ENCODE measurements around the gene TOX3.

Gene TOX3

DNA sequence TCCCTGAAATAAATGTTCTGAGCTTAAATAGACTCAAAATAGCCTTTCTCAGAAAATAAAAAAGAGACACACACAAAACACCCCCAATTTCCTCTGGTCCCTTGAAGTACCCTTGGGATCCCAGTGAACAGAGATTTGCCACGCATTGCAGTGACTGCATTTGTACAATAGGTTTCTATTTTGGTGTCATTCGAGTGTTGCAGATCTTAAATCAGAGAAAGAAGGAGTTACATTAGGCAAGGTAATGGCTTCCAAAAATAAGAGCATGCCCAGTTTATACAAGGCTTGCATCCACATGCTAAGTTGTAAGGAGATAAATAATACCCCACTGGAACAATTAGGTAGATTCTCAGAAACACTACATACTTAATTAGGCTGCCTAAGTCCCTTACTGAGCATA is 2.2 kb downstream of the TOX3 start:
- intact Hi-C loops (cut with DNase I) = no loop called here
- no peak for DNase-seq

DNA sequence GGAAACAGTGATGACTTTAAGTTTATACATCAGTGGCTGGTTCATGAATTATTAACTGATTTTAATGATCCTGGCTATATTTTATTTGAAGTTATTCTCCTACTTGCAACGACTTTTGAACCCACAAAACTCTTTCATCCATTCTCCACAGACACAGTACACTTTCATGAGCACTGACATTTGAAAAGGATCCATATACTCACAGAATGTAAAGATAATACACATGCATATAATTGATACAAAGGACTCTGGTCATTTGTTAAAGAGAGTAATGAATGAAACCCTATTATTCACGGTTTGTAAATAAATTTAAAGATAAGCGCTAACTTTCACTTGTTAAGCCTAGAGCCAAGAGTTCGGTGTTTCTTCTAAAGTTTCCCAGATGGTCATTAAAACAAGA is 3.3 kb downstream of the TOX3 start:
- intact Hi-C loops (cut with DNase I) = no loop called here
- no peak for DNase-seq

DNA sequence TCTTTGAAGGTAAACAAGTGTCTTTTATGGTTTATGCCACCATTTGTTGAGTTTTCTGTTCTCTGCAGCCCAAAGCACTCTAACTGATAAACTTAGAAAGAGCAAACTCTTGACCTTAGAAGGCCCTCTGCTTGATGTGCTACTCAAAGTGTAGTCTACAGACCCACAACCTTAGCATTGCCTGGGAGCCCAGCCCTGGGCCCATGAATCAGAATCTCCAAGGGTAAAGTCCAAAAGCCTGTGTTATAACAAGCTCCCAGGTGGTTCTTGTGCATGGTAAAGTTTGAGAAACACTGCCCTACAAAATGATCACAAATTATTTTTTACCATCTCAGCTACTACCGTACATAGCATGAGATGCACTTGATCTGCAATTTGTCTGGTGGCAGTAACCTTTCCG is 6.0 kb downstream of the TOX3 start:
- intact Hi-C loops (cut with DNase I) = no loop called here
- DNase-seq = no peak

DNA sequence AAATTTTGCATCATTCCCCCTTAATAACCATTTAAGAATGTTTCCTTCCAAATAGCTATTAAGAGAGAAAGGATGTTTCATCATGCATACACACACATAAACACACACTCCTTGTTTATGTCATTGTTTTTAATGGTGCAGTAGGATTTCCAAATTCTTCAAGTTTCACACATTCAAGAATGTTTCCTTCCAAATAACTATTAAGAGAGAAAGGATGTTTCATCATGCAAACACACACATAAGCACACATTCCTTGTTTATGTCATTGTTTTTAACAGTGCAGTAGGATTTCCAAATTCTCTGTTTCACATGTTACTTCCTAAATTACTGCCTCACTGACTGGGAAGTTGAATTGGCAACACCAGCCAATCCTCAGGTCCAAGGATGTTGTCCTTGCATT is 7.8 kb downstream of the TOX3 start:
- intact Hi-C loops (cut with DNase I) = no loop called here
- no peak for DNase-seq

DNA sequence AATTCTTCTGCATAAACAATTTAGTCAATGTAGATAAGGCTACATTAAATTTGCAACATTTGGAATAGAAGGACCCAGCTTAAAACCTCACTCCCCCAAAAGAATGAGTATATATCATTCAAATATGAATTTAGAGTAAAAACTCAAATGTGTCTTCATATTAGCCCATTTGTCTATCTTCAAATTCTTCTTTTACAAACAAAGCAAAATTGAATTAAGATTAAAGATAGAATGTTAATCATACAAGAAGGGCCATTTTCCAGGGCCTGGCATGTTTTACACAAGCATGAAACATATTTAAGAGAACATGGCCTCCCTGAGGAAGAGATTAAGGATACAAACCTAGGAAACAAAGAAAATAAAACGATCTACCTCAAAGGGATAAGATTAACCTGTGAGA is 8.4 kb downstream of the TOX3 start:
- DNase-seq = no peak
- intact Hi-C loops (cut with DNase I) = no loop called here

DNA sequence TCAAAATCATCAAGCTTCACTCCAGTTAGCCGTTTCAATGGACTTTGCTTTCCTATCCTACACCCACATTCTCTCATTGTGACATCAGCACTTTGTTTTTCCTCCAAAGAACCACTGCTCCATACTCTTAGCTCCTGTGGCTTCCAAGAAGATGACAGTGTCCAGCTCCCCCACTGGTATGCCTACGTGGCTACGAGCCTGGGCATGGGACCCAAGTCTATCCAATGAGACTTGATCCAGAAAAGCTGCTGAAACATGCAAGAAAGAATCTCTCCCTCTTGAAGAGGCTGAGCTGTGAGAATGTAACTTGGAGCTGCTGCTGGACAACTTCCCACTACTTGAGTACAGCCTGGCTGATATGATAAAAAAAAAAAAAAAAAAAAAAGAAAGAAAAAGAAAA is 9.4 kb downstream of the TOX3 start:
- intact Hi-C loops (cut with DNase I) = no loop called here
- DNase-seq = no peak

DNA sequence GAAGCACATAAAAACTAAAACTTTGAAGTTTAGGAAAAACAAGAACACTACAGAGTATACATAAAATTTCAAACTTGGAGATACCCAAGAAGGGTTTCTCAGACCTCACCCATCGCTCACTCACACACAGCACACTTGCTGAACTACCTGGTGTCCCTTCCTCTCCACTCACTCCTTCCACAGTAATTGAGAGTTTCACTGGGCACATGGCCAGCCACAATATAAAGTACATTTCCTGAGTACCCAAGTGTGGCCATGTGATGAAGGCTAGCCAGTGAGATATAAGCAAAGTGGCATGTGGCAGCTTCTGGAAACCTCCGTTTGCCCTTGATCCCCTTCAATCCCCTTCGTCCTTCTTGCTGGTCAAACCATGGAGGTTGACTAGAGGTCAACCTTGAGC is 11.9 kb downstream of the TOX3 start:
- intact Hi-C loops (cut with DNase I) = no loop called here
- no peak for DNase-seq

DNA sequence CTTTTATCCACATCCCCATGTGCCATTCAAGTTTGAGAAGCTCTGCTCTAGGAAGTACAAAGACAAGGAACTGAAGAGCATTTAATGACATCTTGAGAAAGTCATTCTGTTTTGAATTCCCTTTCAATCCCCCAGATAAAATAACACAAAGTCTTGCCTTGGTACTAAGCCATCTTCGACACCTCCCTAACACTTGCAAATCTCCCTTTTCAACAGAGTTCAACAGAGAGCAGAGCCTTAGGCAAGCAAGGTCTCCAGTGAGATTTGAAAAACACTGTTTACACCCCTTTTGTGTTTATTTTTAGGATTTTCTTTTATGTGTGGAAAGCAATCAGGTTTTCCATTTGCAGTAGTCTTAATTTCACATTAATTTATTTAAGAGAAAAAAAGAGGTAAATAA is 13.6 kb downstream of the TOX3 start:
- DNase-seq = no peak
- intact Hi-C loops (cut with DNase I) = no loop called here

DNA sequence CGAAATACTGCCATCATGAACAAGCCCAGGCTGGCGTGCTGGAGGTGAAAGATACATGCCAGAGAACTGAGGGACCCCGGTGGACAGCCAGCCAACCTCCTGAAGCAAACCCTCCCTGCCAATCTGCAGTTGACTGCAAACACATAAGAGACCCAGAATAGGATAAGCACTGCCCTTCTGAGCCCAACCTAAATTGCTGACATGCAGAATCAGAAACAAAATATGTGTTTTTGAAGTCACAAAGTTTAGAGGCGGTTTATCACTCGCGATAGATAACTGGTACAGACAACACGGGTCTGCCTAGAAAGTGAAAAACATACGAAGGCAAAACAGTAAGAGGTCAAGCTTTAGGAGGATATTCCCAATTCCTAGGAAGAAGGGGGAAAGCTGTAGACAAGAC is 14.6 kb downstream of the TOX3 start:
- intact Hi-C loops (cut with DNase I) = no loop called here
- DNase-seq = no peak

DNA sequence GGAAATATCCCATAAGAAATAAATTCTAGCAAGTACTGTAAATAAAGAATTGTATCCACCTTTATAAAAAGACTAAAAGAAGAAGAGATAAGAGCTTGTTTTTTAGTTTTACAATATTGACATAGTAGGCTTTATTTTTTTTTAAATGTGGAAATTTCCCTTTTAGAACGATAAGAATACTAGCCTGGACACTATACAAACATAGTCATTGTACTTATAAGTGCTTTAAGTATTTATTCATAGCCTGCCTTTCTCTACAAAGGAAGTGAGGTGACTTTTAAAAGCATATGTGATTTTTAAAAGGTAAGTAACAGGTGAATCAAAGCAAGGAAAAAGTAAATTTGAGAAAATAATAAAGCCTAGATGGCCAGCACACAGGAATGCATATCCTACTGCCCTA is 17.7 kb downstream of the TOX3 start:
- intact Hi-C loops (cut with DNase I) = no loop called here
- no peak for DNase-seq

DNA sequence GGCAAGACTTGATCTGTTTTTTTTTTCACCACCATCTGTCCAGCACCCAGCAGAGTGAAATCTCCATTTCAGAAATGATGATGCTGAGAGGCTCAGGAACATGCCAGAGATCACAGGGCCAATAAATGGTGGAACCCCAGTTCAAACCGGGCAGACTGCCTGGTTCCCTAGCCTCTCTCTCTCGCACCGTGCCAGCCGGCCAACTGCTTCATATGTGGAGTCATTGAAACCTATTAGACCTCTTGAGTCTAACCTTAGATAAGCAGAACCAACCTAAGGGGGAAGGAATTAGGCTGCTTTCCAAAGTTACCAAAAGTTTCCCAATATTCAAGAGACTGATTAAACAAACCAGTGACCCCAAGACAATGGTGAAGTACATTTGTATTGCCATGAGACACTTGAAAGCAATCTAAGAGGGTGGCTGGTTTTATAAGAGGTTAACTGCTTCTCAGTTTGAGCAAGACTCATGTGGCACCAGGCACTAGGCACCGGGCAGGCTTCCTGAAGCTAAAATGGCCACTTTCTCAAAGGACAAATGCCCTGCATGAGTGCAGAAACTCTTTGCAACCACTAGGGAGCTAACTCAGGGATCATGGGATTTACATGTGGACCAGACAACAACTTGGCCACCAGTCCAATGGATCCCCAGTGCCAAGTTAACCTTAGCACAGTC is 18.4 kb downstream of the TOX3 start:
- intact Hi-C loops (cut with DNase I) = no loop called here
- DNase-seq = no peak

DNA sequence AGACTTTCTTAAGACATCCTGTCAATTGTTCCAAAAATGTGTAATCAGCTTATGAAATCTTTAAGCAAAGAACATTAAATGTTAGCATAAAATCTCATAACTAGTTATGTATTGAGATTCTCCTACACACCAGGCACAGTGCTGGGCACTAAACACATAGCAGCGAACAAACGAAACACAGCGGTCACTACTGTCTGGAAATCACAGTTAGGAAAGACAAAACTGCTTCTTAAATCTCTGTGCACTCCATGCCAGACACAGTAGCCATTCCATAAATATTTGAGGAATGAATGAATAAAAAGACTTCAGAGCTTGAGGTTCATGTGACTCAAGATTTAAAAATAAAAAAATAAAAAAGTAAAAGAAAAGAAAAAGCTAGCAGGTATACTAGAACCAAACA is 20.1 kb downstream of the TOX3 start:
- DNase-seq = no peak
- intact Hi-C loops (cut with DNase I) = no loop called here

DNA sequence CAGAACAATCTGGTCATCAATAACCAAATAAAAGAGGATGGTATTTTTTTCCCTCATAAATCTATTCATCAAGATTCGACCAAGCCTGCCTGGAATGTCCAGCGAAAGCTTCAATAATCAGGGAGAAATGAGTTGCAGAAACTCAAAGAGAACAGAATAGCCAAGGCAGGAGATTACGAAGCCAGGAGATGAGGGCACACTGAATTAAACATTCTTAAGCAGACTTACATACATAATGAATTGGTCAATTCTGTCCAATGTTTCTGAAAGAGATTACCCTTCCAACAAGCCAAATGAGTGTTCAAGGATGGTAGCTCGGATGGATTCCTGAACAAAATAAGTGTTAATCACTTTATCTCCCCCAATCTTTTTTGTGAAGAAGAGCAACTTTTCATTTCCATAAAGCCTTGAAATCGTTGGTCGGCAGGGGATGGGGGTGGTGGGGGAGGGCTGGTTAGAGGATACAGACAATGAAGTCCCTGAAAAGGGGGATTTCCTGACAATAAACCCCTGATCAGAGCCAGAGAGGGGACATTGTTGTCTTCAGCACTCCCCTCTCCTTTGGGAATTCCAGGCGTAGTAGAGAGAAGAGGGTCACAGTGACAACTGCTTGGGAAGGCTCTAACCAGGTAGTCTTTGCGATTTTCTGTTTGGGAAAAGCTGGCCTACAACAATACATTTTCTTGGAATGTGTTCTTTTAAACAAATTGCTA is 20.7 kb downstream of the TOX3 start:
- no peak for DNase-seq
- intact Hi-C loops (cut with DNase I) = no loop called here

DNA sequence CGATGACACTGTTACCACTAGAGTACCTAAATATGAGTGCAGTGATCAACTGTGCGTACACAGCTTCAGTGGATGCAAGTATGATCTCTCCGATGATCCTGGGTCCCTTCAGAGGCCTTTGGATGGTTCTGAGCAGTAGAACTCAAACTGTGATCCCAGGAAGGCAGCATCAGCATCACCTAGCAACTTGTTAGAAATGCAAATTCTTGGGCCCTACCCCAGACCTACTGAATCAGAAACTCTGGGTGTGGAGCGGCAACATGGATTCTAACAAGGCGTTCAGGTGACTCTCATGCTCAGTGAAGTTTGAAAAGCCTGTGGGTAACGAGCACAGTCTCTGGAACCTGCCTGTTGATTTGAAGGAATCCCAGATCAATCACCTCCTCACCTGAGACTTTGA is 25.4 kb downstream of the TOX3 start:
- intact Hi-C loops (cut with DNase I) = no loop called here
- no peak for DNase-seq

DNA sequence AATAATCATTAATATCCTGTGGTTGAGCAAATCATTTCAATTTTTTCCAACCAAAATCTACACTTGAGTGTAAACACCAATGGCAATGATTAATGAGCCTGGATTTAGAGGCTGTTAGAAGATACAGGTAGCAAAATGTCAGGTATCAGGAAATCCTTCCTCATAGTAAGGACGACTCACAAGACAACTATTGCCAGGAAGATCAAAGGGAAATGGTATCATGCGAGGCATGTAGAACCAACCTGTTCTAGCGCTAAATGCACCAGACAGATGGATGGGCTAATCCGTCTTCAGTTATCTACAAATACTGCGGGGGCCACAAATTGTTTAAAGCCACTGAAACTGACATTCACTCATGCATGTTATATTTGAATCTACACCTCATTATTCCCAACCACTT is 28.1 kb downstream of the TOX3 start:
- intact Hi-C loops (cut with DNase I) = no loop called here
- no peak for DNase-seq

DNA sequence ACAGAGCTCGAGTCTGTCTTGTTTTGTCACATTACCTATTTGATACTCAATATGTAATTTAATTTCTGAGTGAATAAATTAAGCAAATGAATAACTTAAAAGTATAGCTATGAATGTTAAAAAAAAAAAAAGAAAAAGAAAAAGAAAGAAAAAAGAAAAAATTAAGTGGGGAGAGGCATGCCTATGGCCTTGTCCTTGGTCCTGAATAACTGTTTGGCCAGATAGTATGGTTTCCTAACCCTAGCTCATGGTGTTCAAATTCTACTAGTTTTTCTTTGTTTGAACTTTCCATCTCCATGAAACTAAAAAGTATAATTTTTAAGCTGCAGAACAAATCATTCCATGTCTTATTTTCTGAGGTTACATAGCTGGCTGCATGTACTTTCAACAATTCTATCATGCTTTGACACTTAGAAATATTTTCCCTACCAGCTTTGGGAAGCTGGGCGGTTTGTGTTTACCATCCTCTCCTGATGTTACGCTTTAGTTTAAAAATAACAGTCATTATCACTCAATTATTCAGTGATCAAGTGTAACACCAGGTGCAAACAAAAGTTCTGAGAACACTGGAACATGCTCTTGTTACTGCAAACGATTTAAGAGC is 31.8 kb downstream of the TOX3 start:
- DNase-seq = no peak
- intact Hi-C loops (cut with DNase I) = no loop called here

DNA sequence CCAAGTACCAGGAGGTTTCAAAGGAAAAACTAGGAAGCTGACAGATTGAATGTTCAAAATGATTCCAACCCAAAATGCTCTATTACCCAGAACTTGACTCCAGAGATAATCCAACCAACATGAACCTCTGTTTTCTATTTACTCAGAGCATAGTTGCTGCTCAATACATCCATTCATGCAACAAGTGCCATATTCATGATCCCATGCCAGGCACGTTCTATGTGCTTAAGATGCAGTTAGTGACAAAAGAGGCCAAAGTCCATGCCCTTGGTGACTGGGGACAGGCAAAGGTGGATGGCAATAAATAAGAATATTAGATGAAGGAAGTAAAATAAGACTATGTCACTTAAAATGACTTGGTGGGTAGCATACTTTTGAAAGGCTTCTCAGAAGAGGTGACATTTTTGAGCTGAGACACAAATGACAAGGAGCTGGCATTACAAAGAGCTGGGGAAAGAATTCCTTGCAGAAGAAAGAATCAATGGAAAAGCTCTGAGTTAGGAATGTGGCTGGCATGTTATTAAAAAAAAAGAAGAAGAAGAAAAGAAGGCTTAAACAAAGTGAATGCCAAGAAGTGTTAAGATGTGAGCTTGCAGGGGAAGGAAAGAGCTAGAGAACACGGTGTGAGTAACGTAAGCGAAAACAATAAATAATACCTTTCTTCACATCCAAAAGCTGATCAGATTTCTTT is 34.5 kb downstream of the TOX3 start:
- no peak for DNase-seq
- intact Hi-C loops (cut with DNase I) = no loop called here

DNA sequence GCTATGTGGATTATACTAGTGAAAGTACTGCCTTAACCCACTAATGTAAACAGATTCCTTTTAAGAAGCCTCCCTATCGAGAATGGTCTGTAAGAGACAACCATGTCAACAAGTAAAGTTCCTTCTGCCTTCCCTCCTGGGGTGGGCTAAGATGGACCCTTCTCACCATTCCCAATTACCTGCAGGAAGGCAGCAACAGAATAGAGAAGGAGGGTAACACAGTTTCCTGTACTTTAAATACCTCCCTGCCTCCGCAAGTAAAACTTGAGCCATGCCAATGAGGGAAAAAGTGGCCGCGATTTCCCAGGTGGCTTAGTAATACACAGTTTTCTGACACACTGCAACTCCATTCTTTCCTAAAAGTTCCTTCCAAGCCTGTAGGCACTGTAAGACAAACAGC is 45.2 kb downstream of the TOX3 start:
- intact Hi-C loops (cut with DNase I) = no loop called here
- DNase-seq = no peak

DNA sequence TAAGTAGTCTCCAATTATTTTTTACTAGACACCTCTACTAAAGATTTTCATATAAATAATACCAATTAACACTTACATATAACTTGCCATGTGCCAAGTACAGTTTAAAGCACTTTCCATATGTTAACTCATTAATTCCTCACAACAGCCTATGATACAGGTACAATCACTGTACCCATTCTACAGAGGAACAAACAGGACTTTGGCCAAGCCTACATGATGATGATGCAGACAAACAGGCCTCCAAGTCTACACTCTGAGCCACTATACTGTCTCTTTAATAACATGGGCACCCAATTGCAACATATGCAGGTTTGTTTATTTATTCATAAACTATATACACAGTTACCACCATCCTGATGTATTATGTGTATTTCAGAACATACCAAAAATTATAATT is 46.0 kb downstream of the TOX3 start:
- intact Hi-C loops (cut with DNase I) = no loop called here
- no peak for DNase-seq

DNA sequence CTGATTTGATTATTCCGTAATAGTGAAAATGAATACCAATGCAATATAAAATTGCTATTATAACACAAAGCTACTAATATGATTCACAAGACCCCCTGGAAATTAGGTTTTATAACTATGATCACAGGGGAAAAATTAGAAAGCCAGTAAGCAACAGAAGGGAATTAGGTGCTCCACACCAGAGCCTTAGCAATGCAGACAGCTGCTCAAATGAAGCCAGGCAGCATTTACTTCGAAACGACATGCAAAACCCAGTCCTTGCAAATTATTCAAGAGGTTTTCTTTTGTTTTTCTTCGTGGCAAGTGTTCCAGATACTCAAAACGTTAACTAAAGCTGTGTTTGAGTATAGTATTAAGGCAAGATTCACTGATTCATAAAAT is 47.9 kb downstream of the TOX3 start:
- no peak for DNase-seq
- intact Hi-C loops (cut with DNase I) = no loop called here

All from head of caudate nucleus (tissue), 42 donors.